CD4-positive, alpha-beta T cell treated with Interleukin-12 subunit alpha and Interleukin-12 subunit beta, for 1 hour (primary cell): Measurements from ENCODE around the gene PARD3B.
A peak's percentile ranks its signal among the peaks of the same experiment; 100 is the strongest.

Source experiments
- DNase-seq: peaks from one replicate; pipeline ENCODE4 v3.0.0-alpha.2; 2020

Gene PARD3B

DNA sequence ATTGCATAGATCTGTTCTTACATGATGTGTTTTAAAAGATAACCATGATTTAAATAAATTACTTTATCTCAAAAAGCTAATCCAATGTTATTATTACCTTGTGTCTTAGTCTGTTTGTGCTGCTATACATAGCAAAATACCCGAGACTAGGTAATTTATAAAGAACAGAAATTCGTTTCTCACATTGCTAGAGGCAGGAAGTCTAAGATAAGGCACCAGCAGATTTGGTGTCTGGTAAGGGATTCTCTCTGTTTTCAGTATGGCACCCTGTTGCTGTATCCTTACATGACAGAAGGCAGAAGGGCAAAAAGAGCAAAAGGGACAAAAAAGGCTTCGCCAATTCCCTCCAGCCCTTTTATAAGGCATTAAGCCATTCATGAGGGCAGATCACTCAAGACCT, 533.9 kb downstream of the PARD3B start:
- DNase-seq, result no peak

GRCh38 chr2:205086662-205087061, 541.4 kb downstream of the PARD3B start:
- DNase-seq, result no peak

GRCh38 chr2:205087862-205088261, 542.6 kb downstream of the PARD3B start:
- no peak for DNase-seq

DNA sequence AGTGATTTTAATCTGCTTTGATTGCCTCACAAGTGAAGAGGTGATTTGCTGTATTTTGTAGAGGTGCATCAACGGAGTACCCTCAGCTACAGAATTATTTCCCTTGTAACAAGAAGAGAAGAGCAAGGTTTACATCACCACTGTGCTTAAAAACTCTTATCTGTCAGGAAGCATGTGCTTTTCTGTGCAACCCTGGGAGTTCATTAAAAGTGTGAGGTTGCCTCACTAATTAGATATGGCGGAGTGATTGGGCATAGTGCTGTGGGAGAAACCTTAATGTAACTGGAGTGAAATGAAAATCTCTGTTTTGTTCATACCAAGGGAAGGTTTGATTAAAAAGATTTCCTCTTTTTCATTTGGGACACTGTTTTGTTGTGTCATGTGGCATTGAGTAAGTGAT, 544.7 kb downstream of the PARD3B start:
- DNase-seq, result no peak

DNA sequence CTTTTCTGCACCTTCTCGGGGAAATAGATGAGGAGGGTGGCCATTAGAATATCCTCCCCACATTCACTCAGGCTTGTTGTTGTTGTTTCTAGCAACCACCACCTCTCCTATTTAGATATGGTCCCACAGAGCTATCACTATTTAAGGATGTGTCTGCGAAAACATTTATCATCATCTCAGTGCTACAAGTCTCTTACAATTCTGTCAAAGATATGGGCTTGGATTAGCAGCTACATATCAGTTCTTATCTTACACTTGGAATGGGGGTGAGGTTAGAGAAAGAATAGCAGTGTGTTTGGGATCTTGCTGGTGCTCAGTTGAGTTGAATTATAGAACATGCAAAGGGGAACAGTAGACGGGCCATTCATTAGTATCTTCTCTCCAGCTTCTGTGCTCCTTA, 546.1 kb downstream of the PARD3B start:
- DNase-seq, result no peak

- no peak for DNase-seq
Observed at GRCh38 chr2:205094031-205094430, 548.8 kb downstream of the PARD3B start.

GRCh38 chr2:205103699-205104098, 558.4 kb downstream of the PARD3B start:
- DNase-seq, result no peak

DNA sequence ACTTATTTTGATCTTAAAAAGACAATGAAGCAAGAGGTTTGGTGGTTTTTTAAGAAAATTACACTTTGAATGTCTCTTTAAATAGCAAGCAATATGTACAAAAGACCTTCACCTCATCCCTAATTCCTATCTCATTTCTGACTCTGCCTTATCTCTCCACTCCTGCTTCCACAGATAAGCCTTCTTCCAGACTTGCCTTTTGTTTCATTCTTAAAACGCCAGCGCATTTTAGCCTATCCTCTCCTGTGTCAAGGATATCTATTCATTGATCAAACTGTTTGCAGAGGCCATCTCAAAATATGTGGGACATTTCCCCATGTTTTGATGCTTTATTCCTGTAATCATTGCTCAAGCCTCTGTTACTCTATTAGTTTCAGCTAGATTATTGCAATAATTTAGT, 562.5 kb downstream of the PARD3B start:
- DNase-seq, result no peak

- DNase-seq, result no peak
Observed at GRCh38 chr2:205115511-205115910, 570.2 kb downstream of the PARD3B start.

GRCh38 chr2:205117125-205117524, 571.9 kb downstream of the PARD3B start:
- no peak for DNase-seq

- DNase-seq, result no peak
Observed at GRCh38 chr2:205119136-205119535, 573.9 kb downstream of the PARD3B start.

DNA sequence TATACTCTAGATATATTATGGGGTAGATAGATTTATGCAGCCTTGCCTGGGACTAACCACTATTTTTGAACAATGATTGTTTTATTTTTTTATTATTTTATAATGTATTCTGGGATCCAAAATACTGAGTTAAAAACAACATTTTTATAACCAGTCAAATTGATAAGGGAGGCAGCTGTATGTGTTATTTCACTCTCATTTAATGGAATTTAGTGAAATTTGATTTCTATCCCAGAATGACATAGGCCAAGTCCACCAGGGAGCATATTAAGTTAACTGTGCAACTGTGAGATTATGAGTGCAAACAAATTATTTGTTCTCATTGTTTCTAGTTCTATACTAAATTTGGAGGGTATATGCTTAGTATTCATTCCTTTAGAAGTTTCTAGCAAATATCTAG, 583.5 kb downstream of the PARD3B start:
- no peak for DNase-seq

- DNase-seq, result no peak
Observed at GRCh38 chr2:205129531-205129930, 584.3 kb downstream of the PARD3B start.

DNA sequence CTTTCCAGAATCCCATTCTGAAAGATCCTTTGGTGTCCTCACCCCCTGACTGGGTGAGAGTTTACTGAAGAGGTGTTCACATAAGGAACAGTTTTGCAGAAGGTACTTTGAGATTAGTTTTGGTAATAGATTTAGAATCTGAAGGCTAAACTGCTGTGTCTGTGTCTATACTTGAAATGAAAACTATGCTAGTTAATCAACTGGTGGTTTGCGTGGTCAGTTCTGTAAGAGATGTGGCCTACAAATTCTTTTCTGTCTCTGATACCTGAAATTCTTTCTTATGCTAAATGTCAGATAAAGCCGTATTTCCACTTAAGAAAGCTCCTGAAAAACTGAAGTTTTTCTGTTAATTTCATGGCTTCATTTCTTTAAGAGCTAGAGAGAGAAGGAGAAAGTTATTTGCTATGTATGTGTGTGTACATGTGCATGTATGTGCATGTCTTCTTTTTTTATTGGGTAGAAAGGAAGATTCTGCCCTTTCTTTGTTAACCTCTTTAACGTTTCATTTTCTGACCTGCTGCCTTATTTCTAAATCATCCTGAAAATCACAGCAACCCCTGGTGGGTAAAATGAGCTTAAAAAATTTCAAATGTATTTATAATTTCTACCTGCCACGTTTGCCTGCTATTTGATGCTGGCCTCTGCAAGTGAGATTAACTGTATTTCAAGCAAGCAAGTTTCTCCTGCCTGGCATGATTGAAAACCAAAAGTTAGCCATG, 585.0 kb downstream of the PARD3B start:
- peak; percentile 10 for DNase-seq

DNA sequence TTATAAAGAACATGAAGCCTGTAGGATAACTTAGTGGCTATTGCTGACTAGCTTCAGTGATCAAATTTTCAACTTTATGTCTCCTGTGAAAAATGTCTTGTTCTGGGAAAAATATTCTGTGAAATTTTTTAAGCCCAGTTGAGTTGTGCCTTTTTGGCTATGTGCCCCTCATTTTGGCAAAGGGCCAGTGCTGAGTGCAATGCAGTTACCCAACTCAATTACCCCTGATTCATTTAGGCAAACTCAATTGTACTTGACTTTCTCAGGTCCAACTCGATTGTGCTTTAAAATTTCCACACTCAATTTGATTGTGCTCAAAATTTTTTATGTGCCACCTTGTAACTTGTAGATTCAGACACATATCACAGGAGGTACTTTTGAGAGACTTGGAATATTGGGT, 588.3 kb downstream of the PARD3B start:
- DNase-seq, result no peak

- DNase-seq, result no peak
Observed at GRCh38 chr2:205138735-205139134, 593.5 kb downstream of the PARD3B start.

GRCh38 chr2:205139822-205140463, 594.7 kb downstream of the PARD3B start:
- DNase-seq, result no peak

DNA sequence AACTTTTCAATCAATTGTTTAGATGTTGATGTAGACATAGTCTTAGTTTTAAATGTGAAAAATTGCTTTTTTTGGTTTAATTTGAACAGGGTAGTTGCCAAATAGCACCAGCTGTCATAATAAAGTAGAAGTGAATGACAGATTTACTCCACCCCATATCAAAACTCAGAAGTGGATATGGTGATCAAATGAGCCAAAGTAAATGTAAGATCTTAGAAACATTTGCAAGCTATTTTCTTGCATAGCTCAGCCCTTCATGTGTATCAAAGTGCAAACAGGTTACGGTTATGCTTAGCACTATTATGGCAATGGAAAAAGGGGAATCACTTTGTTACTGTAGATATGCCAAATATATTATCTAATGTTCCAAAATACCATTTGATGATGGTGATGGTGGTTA, 596.1 kb downstream of the PARD3B start:
- DNase-seq, result no peak

DNA sequence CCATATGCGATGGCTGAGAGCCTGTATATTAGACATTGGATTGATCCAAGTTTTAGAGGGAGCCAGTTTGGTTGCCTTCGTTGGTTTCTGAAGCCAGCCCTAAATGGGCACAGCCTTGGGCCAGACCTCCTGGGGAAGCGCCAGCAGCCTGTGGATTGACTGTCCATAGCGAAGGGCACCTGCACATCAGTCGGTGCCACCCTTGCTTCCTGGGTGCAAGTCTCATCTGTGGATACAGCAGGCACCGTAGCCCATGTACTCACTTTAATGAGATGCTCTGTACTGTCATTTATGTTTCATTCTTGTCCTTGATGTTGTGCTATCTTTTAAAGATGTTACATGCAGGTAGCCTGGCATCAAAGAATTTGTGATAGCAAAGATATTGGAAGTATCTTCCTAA, 600.6 kb downstream of the PARD3B start:
- no peak for DNase-seq

DNA sequence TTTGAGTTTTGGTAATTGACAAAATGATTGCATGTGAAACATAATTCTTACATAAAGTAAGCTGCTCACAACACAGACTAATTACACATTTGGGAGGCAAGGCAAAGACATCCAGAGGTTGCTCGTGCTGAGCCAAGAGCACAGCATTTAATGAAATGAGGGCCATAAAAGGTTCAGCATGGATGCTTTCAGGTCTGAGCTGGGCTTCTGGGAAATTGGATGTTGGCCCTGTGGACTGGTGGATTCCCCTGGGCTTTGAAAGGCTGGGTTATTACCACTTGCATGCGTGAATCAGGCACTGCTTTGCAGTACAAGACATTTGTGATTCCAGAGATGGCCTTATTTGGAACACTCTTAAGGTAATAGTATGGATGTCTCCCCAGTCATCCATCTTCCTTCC, 603.5 kb downstream of the PARD3B start:
- no peak for DNase-seq

DNA sequence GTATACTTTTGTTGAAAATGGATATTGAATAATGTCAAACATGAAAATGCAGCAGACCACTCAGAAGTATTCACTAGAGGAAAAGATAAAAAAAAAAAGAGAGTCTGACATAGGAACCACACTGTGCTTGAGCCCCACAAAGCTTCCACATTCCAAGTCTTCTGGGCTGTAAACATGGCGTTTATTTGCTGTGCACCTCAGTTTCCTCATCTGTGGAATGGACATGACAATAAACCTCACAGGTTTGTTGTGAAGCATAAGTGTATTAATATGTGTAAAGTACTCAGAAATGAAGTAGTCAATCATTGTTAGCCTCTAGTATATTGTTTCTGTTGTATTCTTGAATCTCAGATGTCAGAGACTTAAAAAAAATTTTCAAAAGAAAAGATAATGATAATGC, 611.2 kb downstream of the PARD3B start:
- DNase-seq, result no peak

DNA sequence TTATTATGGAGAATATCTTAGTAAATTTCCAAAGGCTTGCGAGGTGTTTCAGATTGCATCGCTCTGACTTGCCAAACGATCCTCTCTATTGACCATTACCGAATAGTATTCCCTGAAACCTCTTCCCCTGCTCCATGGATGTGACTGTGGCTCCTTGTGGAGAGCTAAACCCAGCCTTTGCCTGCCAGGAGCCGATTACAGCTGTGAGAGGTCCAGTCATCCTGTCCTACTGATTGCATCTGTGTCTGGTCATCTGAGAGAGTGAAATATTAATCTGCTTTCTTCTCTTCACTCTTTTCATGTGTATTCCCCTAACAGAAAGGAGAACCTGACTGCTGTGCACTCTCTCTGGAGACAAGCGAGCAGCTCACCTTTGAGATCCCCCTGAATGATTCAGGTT, 613.1 kb downstream of the PARD3B start:
- no peak for DNase-seq

DNA sequence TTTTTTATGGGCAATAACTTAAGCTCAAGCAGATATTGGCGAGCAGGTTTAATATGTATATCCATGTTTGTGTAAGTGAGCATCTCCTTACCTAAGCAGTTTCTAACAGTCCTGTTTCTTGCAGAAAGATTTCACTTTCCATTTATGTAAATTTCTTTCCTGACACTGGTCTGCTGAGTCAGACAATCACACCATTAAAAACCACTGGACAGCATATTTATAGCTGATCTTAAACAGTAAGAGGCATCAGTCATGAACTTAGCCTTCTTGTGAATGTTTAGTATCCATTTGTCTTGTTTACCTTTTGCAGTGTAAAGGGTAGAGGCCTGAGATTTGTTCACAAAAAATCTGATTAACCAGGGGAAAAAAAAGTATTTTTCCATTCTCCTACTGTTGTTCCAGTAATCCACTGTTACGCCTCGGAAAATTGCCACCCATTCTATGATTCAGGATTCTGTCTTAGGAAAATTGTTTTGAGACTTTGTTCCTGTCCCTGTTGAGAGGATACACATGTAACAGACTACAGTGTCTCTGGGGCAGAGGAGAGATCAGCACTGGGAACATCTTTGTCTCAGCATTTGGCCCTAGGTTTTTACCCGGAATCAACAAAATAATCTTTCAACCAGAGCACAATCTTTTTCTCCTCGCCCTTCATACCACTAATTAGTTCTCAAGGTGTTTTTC, 616.0 kb downstream of the PARD3B start:
- no peak for DNase-seq

GRCh38 chr2:205166745-205167144, 621.5 kb downstream of the PARD3B start:
- DNase-seq, result no peak
